Parathyroid adenoma (tissue), 2 donors: ENCODE measurements around the gene ATL2.

Experiments
- H2AFZ ChIP-seq: fragments of 300-600 bp; sonication (generic); one replicate; pipeline ENCODE4 v1.7.0; 2017; ENCODE audit warnings: antibody characterized with exemption, mild to moderate bottlenecking
- H3K27ac ChIP-seq: fragments of 300-600 bp; sonication (generic); one replicate; pipeline ENCODE4 v1.7.0; 2017
- H3K27me3 ChIP-seq: fragments of 300-600 bp; sonication (generic); one replicate; pipeline ENCODE4 v1.7.0; 2017; ENCODE audit warnings: low read length; ENCODE audit not compliant: control insufficient read depth, insufficient read depth
- H3K36me3 ChIP-seq: fragments of 300-600 bp; sonication (generic); one replicate; pipeline ENCODE4 v1.7.0; 2017; ENCODE audit warnings: low read length; ENCODE audit not compliant: control insufficient read depth, insufficient read depth
- H3K4me1 ChIP-seq: fragments of 300-600 bp; sonication (generic); one replicate; pipeline ENCODE4 v1.7.0; 2017; ENCODE audit warnings: control low read depth
- H3K4me2 ChIP-seq: fragments of 300-600 bp; sonication (generic); one replicate; pipeline ENCODE4 v1.7.0; 2017; ENCODE audit warnings: low read length
- H3K4me3 ChIP-seq: fragments of 300-600 bp; sonication (generic); one replicate; pipeline ENCODE4 v1.7.0; 2017; ENCODE audit warnings: low read depth, low read length
- H3K79me2 ChIP-seq: fragments of 300-600 bp; sonication (generic); one replicate; pipeline ENCODE4 v1.7.0; 2017; ENCODE audit warnings: control low read depth
- H3K9ac ChIP-seq: fragments of 300-600 bp; sonication (generic); one replicate; pipeline ENCODE4 v1.7.0; 2017; ENCODE audit warnings: mild to moderate bottlenecking
- H3K9me3 ChIP-seq: fragments of 300-600 bp; sonication (generic); one replicate; pipeline ENCODE4 v1.7.0; 2017; ENCODE audit warnings: low read length; ENCODE audit not compliant: control insufficient read depth
- TF ChIP-seq, protein P1 (sequence below): fragments of 300-600 bp; sonication (generic); IDR thresholded peaks from one replicate; pipeline ENCODE4 v1.7.0; 2017; ENCODE audit warnings: antibody characterized with exemption, mild to moderate bottlenecking
- donor health status: primary hyperparathyroidism.

The ATL2 gene

DNA sequence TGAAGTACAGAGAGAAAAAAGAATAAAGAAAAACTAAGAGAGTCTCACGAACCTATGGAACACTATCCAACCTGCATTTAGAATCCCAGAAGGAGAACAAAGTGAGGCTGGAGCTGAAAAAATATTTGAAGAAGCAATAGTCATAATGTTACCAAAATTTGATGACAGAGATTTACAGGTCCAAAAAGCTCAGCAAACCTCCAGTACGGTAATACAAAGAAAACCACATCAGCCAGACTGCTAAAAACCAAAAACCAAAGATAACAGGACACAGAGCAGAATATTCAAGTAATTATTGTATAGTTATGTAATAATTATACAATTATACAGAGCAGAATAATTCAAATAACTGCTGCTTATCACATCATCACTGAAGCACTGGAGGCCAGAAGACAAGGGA, 23.7 kb downstream of the ATL2 start:
- Histone ChIP-seq H3K4me1 (peaks cover 4% of the 10 kb centered on the region), H3K4me2 (no peak overlapping the region), H3K9ac (no peak overlapping the region), H2AFZ (no peak overlapping the region), H3K4me3 (no peak overlapping the region), H3K9me3 (no peaks in the 10 kb centered on the region), H3K36me3 (no peaks in the 10 kb centered on the region), H3K27me3 (no peaks in the 10 kb centered on the region), H3K27ac (no peak overlapping the region), H3K79me2 (peaks cover 29% of the 10 kb centered on the region)
- TF ChIP-seq, protein P1, sequence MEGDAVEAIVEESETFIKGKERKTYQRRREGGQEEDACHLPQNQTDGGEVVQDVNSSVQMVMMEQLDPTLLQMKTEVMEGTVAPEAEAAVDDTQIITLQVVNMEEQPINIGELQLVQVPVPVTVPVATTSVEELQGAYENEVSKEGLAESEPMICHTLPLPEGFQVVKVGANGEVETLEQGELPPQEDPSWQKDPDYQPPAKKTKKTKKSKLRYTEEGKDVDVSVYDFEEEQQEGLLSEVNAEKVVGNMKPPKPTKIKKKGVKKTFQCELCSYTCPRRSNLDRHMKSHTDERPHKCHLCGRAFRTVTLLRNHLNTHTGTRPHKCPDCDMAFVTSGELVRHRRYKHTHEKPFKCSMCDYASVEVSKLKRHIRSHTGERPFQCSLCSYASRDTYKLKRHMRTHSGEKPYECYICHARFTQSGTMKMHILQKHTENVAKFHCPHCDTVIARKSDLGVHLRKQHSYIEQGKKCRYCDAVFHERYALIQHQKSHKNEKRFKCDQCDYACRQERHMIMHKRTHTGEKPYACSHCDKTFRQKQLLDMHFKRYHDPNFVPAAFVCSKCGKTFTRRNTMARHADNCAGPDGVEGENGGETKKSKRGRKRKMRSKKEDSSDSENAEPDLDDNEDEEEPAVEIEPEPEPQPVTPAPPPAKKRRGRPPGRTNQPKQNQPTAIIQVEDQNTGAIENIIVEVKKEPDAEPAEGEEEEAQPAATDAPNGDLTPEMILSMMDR = no peak

DNA sequence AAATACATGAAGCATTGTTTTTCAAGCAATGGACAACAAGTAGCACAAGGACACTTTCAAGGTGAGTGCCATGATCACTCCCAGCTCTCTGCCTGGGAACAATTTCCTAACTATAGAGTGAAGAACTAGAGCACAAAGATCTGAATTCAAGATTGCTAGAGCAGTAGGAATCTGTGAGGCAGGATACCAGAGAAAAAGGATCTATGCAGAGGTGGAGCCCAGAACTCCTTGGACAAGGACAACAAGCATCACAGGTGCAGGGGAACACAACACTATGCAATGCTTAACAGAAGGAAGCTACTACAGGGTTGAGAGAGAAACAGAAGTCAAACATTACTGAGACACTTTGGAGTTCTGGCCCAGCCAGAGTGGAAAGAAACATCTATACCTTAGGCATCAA, 24.7 kb downstream of the ATL2 start:
- H3K27ac ChIP-seq = no peak overlapping the region
- H3K9me3 ChIP-seq = no peaks in the 10 kb centered on the region
- H3K4me1 ChIP-seq = peaks cover 4% of the 10 kb centered on the region
- H3K36me3 ChIP-seq = no peaks in the 10 kb centered on the region
- no peak overlapping the region for H2AFZ ChIP-seq
- no peaks in the 10 kb centered on the region for H3K27me3 ChIP-seq
- TF ChIP-seq, protein P1 = no peak
- peaks cover 29% of the 10 kb centered on the region for H3K79me2 ChIP-seq
- H3K4me2 ChIP-seq = peak overlapping the region; percentile 31
- H3K9ac ChIP-seq = no peak overlapping the region
- no peak overlapping the region for H3K4me3 ChIP-seq

DNA sequence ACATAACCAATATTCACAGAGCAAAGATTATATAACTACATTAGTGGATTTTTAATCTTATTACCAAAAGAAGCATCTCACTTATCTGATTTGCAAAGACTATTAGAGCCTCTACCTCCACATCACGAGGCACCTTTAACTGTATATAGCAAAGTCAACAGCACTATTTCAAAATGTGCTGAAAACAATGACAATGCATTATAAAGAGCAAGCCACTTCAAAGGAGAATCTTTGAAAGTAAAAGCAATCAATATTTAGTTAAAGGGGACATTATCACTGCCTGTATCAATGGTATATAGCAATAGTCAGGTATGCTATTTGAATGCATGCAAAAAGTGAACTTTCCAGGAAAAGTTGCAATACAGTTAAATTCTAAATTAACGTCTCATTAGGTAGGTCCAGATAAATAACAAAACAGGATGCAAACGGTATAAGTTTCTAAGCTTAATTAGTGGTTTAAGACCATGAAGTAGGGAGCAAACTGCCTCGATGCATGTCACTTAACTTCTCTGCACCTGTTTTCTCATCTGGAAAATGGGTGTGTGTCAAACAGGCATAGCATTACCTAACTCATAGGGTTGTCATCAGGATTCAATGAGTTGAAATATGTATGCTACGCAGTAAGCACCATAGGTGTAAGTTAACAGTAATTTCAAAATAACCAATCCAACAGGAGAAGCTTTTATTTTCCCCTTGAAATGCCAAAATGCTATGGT, 31.6 kb downstream of the ATL2 start:
- no peaks in the 10 kb centered on the region for H3K27me3 ChIP-seq
- H3K4me2 ChIP-seq = no peak overlapping the region
- H3K9me3 ChIP-seq = no peaks in the 10 kb centered on the region
- H3K4me1 ChIP-seq = no peaks in the 10 kb centered on the region
- H3K79me2 ChIP-seq = peaks cover 3% of the 10 kb centered on the region
- TF ChIP-seq, protein P1 = no peak
- H3K4me3 ChIP-seq = no peak overlapping the region
- H2AFZ ChIP-seq = no peak overlapping the region
- no peak overlapping the region for H3K9ac ChIP-seq
- H3K27ac ChIP-seq = no peak overlapping the region
- H3K36me3 ChIP-seq = no peaks in the 10 kb centered on the region

DNA sequence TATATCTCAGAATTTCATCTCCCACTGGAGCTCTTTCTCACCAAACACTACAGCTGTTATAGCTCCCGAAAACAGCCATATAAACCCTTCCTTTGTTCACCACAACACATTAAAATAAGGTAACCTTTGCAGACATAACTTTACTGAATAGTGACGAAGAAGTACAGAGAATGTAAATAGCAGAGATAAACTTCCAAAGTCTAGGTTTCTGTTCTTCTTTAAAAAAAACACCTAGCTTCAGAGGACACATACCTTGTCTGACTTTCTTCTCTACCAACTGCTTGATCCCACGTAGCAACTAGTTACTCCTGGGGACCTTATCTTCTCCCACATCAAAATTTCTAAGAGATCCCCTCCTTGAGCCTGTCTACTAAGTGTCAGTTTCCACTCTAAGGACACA, 32.3 kb downstream of the ATL2 start:
- TF ChIP-seq, protein P1 = no peak
- no peak overlapping the region for H3K27ac ChIP-seq
- H3K27me3 ChIP-seq = no peaks in the 10 kb centered on the region
- H3K9me3 ChIP-seq = no peaks in the 10 kb centered on the region
- H3K9ac ChIP-seq = no peak overlapping the region
- no peak overlapping the region for H3K4me3 ChIP-seq
- H3K36me3 ChIP-seq = no peaks in the 10 kb centered on the region
- H3K4me1 ChIP-seq = no peaks in the 10 kb centered on the region
- no peak overlapping the region for H3K4me2 ChIP-seq
- no peak overlapping the region for H2AFZ ChIP-seq
- peaks cover 2% of the 10 kb centered on the region for H3K79me2 ChIP-seq

DNA sequence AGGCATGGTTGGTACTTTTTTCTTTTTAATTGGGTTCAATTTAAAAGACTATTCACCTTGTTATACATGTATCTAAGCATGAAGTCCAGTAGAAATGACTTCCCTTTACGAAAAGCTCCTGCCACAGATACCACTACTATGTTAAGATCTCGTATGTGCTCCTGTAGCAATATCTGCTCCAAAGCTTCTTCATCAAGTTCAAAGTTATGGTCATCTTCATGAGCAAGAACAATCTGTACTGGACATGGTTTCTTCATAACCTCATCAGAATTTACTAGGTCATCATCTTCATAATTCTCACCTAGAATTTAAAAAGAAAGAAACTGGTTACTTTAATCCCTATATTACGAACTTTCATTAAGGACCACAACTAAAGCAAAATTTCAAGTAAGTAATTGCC, 33.9 kb downstream of the ATL2 start:
- Histone ChIP-seq H3K4me2 (no peak overlapping the region), H3K79me2 (no peaks in the 10 kb centered on the region), H3K36me3 (no peaks in the 10 kb centered on the region)

More for the DNA sequence above, 33.9 kb downstream of the ATL2 start:
- TF ChIP-seq, protein P1 = no peak
- Histone ChIP-seq H2AFZ (no peak overlapping the region), H3K9ac (no peak overlapping the region), H3K9me3 (no peaks in the 10 kb centered on the region), H3K27me3 (no peaks in the 10 kb centered on the region), H3K4me1 (no peaks in the 10 kb centered on the region), H3K4me3 (no peak overlapping the region), H3K27ac (no peak overlapping the region)
